BLaER1 treated with 17β-estradiol and CSF1 and Interleukin-3, amounts not matched to agents 10 nM and 100 nM (cell line): ENCODE data around the gene FOXJ3.
A peak's percentile ranks its signal among the peaks of the same experiment; 100 is the strongest.

Experiments
- H3K27ac ChIP-seq, 11 experiments: shearing (Covaris generic); formaldehyde crosslinking; 2 replicates each; pipeline ENCODE4 v1.8.1; 2022
- H3K27me3 ChIP-seq, 11 experiments: shearing (Covaris generic); formaldehyde crosslinking; 2 replicates each; pipeline ENCODE4 v1.8.1; 2022
- H3K36me3 ChIP-seq, 11 experiments: shearing (Covaris generic); formaldehyde crosslinking; 2 replicates each; pipeline ENCODE4 v1.8.1; 2022
- H3K4me1 ChIP-seq, 10 experiments: shearing (Covaris generic); formaldehyde crosslinking; 2 replicates each; pipeline ENCODE4 v1.8.1; 2022
- H3K4me2 ChIP-seq, 11 experiments: shearing (Covaris generic); formaldehyde crosslinking; 2 replicates each; pipeline ENCODE4 v1.8.1; 2022
- H3K4me3 ChIP-seq, 10 experiments: shearing (Covaris generic); formaldehyde crosslinking; 2 replicates each; pipeline ENCODE4 v1.8.1; 2022
- H3K9ac ChIP-seq, 11 experiments: shearing (Covaris generic); formaldehyde crosslinking; 2 replicates each; pipeline ENCODE4 v1.8.1; 2022
- H3K9me3 ChIP-seq, 11 experiments: shearing (Covaris generic); formaldehyde crosslinking; replicated peaks in 1 of 11; 2 replicates each; pipeline ENCODE4 v1.8.1; 2022
- H4K20me1 ChIP-seq, 11 experiments: shearing (Covaris generic); formaldehyde crosslinking; 2 replicates each; pipeline ENCODE4 v1.8.1; 2022
- Cebpa-rat ChIP-seq, 11 experiments: shearing (Covaris generic); IDR thresholded peaks; 2 replicates each; pipeline ENCODE4 v1.8.1; 2022

The FOXJ3 gene

DNA sequence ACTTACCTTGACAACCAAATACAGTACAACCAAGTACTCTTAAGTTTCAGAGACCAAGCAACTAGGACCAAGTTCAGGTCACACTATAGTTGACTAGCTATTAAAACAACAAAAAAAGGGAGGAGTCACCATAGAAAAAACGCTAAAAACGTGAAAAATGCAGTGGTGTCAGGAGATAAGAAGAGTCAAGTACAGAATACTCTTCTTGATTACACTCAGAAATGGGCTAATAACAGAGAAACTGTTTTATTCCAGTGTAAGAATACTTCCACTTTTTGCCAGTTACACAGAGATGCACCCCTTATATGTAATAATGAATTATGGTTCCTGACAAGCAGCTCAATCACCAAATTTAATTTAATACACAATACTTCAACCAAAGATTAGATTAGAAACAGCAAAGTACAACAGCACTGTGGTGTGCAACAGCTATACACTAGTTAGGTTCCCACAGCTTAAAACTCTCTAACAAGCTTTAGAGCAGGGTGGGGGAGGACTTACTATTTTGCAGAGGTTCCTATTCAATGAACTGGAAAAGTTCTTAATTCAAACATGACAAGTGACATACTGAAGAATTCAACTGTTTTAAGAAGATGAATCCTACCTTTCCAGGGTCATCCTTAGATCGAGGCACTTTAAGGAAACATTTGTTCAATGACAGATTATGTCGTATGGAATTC, 70.4 kb downstream of the FOXJ3 start:
- Histone ChIP-seq H3K36me3 (peaks cover 30 to 67% (median 41%) of the 10 kb centered on the region in 11 experiments), H4K20me1 (peaks cover 17 to 84% (median 60%) of the 10 kb centered on the region in 11 experiments; a peak in 17 of 22 replicates), H3K9ac (no peak overlapping the region), H3K4me2 (peak overlapping the region in 2 of 11 experiments; percentile 2 to 39; a peak in 5 of 22 replicates), H3K27ac (no peak overlapping the region), H3K9me3 (no peaks in the 10 kb centered on the region; a peak in 1 of 22 replicates), H3K27me3 (no peaks in the 10 kb centered on the region), H3K4me3 (no peak overlapping the region), H3K4me1 (peaks cover 9 to 50% (median 24%) of the 10 kb centered on the region in 10 experiments)
- TF ChIP-seq Cebpa-rat (IDR thresholded peaks at IDR 0.05), result no peak

DNA sequence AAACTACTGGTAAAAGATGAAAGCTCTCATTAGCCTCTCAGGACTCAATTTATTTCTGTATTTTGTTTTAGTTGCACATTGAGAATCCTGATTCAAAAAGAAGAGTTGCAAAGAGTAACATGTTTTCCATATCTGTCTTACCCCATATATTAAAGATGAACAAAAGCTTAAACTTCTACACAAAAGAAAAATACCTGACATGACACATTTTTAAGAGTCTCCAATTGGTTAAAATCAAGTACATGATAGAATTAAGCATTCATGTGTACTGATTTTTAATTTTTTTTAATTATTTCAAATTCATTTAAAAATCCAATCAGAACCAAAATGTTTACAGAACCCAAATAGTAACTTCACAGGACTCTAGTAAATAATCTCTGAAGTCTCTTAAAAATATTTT, 72.0 kb downstream of the FOXJ3 start:
- H3K4me1 ChIP-seq, result peaks cover 13 to 65% (median 32%) of the 10 kb centered on the region in 10 experiments
- H3K9ac ChIP-seq, result no peak overlapping the region
- H3K36me3 ChIP-seq, result peaks cover 34 to 79% (median 44%) of the 10 kb centered on the region in 11 experiments
- TF ChIP-seq Cebpa-rat (IDR thresholded peaks at IDR 0.05), result no peak
- no peak overlapping the region for H3K4me3 ChIP-seq
- H4K20me1 ChIP-seq, result peaks cover 16 to 84% (median 54%) of the 10 kb centered on the region in 11 experiments; a peak in 17 of 22 replicates
- no peak overlapping the region for H3K27ac ChIP-seq
- H3K9me3 ChIP-seq, result no peaks in the 10 kb centered on the region; a peak in 1 of 22 replicates
- H3K4me2 ChIP-seq, result no peak overlapping the region
- no peaks in the 10 kb centered on the region for H3K27me3 ChIP-seq

DNA sequence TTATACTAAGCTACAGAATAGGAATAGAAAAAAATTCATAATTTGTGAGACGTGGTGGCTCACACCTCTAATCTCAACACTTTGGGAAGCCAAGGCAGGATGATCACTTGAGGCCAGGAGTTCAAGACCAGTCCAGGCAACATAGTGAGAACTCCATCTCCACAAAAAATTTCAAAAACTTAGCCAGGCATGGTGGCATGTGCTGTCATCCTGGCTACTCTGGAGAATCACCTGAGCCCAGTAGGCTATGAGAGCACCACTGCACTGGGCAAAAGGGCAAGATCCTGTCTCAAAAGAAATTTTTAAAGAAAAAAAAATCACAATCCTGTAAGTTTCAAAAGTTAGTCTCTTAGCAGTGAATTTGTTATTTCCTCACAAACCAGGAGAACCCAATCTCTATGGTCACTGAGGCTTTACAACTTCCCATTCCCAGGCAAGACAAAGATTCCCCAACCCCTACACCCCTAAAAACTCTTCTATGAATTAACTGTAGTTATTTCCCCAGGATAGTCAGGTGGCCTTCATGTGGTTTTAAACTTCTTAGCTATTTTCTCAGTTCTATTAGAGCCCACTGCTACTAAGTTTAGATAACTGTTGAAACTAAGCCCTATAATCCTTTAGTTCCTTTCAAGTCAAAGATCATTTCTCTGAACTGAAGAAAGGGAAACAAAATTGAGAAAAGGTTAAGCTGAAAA, 74.5 kb downstream of the FOXJ3 start:
- no peak for TF ChIP-seq Cebpa-rat (IDR thresholded peaks at IDR 0.05)
- peaks cover 4 to 84% (median 32%) of the 10 kb centered on the region in 11 experiments; a peak in 16 of 22 replicates for H4K20me1 ChIP-seq
- no peaks in the 10 kb centered on the region for H3K27me3 ChIP-seq
- H3K36me3 ChIP-seq, result peaks cover 41 to 88% (median 60%) of the 10 kb centered on the region in 11 experiments
- H3K27ac ChIP-seq, result peak overlapping the region in 4 of 11 experiments; percentile 16 to 29 (median 22); a peak in 4 of 22 replicates
- peaks cover 3 to 20% (median 11%) of the 10 kb centered on the region in 11 experiments; a peak in 19 of 22 replicates for H3K9me3 ChIP-seq
- peaks cover 13 to 55% (median 30%) of the 10 kb centered on the region in 10 experiments for H3K4me1 ChIP-seq
- H3K4me2 ChIP-seq, result peak overlapping the region; percentile 35 to 73 (median 45); a peak in 20 of 22 replicates
- no peak overlapping the region for H3K9ac ChIP-seq
- no peak overlapping the region for H3K4me3 ChIP-seq

DNA sequence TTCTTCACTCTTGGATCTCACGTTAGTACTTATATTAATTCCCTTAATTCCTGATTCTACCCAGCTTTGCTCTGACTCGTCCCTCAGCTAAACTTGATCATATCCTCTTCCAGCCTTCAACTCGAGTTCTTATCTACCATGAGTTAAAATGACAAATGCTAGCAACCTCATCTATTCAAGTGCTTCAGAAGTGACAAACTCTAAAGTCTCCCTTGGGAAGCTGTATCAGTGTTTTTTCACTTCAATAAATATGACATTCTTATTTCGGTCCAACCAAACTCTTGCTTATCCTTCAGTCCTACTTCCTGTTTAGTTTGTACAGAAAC, 75.3 kb downstream of the FOXJ3 start:
- Histone ChIP-seq H3K4me3 (no peak overlapping the region), H3K9ac (0 out of 22 replicates have a peak overlapping the region, but pooled peaks of 1 of the 11 experiments have one; percentile 8), H3K36me3 (peaks cover 43 to 91% (median 62%) of the 10 kb centered on the region in 11 experiments), H4K20me1 (peaks cover 4 to 77% (median 28%) of the 10 kb centered on the region in 11 experiments; a peak in 15 of 22 replicates), H3K4me1 (peaks cover 13 to 47% (median 27%) of the 10 kb centered on the region in 10 experiments), H3K9me3 (peaks cover 11 to 27% (median 18%) of the 10 kb centered on the region in 11 experiments; a peak in 19 of 22 replicates), H3K27me3 (no peaks in the 10 kb centered on the region), H3K27ac (peak overlapping the region in 7 of 11 experiments; percentile 1 to 33 (median 5); a peak in 6 of 22 replicates), H3K4me2 (peak overlapping the region in 10 of 11 experiments; percentile 21 to 73 (median 44); a peak in 18 of 22 replicates)
- TF ChIP-seq Cebpa-rat (IDR thresholded peaks at IDR 0.05), result no peak

DNA sequence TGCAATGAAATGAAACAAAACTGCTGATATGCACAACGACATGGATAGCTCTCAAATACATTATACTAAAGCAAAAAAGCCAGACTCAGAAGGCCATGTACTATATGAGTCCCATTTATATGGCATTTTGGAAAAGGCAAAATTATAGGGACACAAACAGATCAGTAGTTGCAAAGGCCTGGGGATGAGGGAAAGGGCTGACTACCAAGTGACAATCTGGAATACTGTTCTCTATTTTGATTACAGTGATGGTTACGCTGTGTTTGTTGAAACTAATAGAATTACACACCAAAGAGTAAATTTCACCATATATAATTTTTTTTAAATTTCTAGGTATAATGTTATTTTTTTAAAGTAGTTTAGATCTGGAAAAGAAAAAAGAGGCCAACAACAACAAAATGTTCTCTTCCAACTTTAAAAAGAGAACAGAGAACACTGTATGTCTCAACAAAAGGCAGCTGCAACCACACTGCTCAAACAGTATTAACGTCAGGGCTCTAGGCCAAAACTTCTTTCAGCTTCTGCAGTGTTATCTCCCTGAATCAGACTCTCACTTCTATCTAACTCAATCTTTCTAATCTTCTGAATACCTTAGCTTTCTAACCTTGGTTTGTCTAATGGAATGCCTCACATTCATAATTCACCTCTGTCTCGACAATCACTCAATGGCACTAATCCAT, 75.8 kb downstream of the FOXJ3 start:
- H3K9me3 ChIP-seq, result peaks cover 11 to 27% (median 18%) of the 10 kb centered on the region in 11 experiments; a peak in 19 of 22 replicates
- H4K20me1 ChIP-seq, result peaks cover 4 to 72% (median 28%) of the 10 kb centered on the region in 11 experiments; a peak in 15 of 22 replicates
- 0 out of 22 replicates have a peak overlapping the region, but pooled peaks of 1 of the 11 experiments have one; percentile 8 for H3K9ac ChIP-seq
- H3K36me3 ChIP-seq, result peaks cover 38 to 86% (median 57%) of the 10 kb centered on the region in 11 experiments
- peak overlapping the region in 7 of 11 experiments; percentile 1 to 33 (median 8); a peak in 6 of 22 replicates for H3K27ac ChIP-seq
- TF ChIP-seq Cebpa-rat (IDR thresholded peaks at IDR 0.05), result no peak
- H3K4me2 ChIP-seq, result peak overlapping the region in 10 of 11 experiments; percentile 21 to 73 (median 44); a peak in 17 of 22 replicates
- H3K4me1 ChIP-seq, result peaks cover 13 to 42% (median 25%) of the 10 kb centered on the region in 10 experiments
- no peaks in the 10 kb centered on the region for H3K27me3 ChIP-seq
- no peak overlapping the region for H3K4me3 ChIP-seq

DNA sequence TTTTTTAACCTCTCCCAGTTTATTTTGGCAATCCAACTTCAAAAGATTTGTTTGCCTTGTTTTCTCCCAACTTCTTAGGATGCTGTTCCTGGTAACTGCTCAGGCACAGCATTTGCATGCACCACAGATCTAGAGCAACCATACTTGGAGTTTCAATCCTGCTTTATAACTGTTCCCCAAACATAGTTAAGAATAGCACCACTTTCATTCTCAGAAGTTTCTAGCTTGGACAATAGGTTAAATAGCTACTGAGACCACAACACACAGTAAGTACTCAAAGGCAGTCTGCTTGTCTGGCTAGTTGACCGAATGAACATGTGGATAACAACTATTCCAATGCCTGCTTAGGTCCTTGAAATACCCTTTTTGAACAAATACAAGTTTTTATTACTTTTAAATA, 76.8 kb downstream of the FOXJ3 start:
- Histone ChIP-seq H4K20me1 (peaks cover 4 to 71% (median 28%) of the 10 kb centered on the region in 11 experiments; a peak in 15 of 22 replicates), H3K4me3 (no peak overlapping the region), H3K4me1 (peaks cover 13 to 39% (median 25%) of the 10 kb centered on the region in 10 experiments), H3K36me3 (peaks cover 29 to 76% (median 48%) of the 10 kb centered on the region in 11 experiments), H3K27ac (no peak overlapping the region), H3K27me3 (no peaks in the 10 kb centered on the region), H3K9ac (no peak overlapping the region), H3K4me2 (peak overlapping the region in 1 of 11 experiments; percentile 32; a peak in 1 of 22 replicates), H3K9me3 (peaks cover 11 to 27% (median 18%) of the 10 kb centered on the region in 11 experiments; a peak in 19 of 22 replicates)
- TF ChIP-seq Cebpa-rat (IDR thresholded peaks at IDR 0.05), result no peak

DNA sequence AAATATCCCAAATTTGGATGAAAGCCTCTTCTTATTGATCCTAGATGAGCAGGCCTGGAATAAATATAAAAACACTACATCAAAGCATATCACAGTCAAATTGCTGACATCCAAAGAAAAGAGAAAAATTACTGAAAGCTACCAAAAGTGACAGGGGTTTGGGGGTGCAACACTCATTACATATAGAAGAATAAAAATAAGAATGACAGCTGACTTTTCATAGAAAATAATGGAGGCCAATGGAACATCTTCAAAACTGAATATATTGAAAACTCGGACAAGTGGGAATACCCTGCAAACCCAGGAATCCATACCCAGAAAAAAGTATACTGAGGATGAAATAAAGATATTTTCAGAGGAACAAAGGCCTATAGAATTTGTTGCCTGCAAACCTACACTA, 84.0 kb downstream of the FOXJ3 start:
- peaks cover 37 to 70% (median 52%) of the 10 kb centered on the region in 11 experiments for H3K9me3 ChIP-seq
- no peaks in the 10 kb centered on the region for H3K27me3 ChIP-seq
- H3K4me3 ChIP-seq, result no peak overlapping the region
- peaks cover 0 to 38% (median 9%) of the 10 kb centered on the region in 11 experiments; a peak in 8 of 22 replicates for H4K20me1 ChIP-seq
- H3K4me1 ChIP-seq, result peaks cover 0 to 8% (median 0%) of the 10 kb centered on the region in 10 experiments; a peak in 3 of 20 replicates
- no peak overlapping the region for H3K9ac ChIP-seq
- no peak overlapping the region for H3K4me2 ChIP-seq
- H3K36me3 ChIP-seq, result peaks cover 36 to 60% (median 52%) of the 10 kb centered on the region in 11 experiments
- TF ChIP-seq Cebpa-rat (IDR thresholded peaks at IDR 0.05), result no peak
- H3K27ac ChIP-seq, result no peak overlapping the region

DNA sequence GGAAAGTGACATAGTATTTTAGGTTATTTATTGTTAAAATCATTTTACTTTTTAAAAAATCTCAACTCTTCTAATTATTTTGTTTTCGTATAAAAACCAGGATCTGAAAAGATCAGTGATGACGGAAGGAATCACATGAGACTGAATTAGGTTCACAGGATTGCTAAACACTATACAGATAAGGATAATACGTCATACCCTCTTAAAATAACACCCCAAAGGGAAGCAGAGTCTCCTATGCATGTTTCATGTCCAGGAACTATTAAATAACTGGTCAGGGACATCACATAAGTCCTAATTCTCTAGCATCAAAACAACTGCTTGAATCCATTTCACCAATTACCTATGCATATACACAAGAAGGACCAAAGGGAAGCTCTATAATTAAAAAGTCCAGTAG, 84.9 kb downstream of the FOXJ3 start:
- no peak overlapping the region for H3K9ac ChIP-seq
- TF ChIP-seq Cebpa-rat (IDR thresholded peaks at IDR 0.05), result no peak

More for the DNA sequence above, 84.9 kb downstream of the FOXJ3 start:
- Histone ChIP-seq H3K4me2 (no peak overlapping the region), H4K20me1 (peaks cover 0 to 40% (median 18%) of the 10 kb centered on the region in 11 experiments; a peak in 8 of 22 replicates), H3K4me3 (no peak overlapping the region), H3K36me3 (peaks cover 29 to 56% (median 44%) of the 10 kb centered on the region in 11 experiments), H3K4me1 (peaks cover 0 to 17% (median 0%) of the 10 kb centered on the region in 10 experiments; a peak in 4 of 20 replicates), H3K27me3 (no peaks in the 10 kb centered on the region), H3K27ac (no peak overlapping the region), H3K9me3 (peaks cover 30 to 70% (median 51%) of the 10 kb centered on the region in 11 experiments)
